Measurements from ENCODE around the gene PSMD11. TPM values are rescaled to one million over a fixed set of nuclear protein-coding genes. Genes with fewer than 3 reads are reported as not detected.

PSMD11 gene
- total and polyA plus RNA-seq, 2 of the 13 experiments (the other 11 are each of a cell fraction or from before 2014, with no cell fraction given), result 69.8 to 152 TPM

- no peak for TF ChIP-seq ZHX1 (CRISPR knock-in tag; IDR thresholded peaks at IDR 0.05; ENCODE audit: low read depth)
- TF ChIP-seq GRHL1 (CRISPR knock-in tag; conservative IDR thresholded peaks at IDR 0.05), result no peak
- TF ChIP-seq HOMEZ (CRISPR knock-in tag; IDR thresholded peaks at IDR 0.05; ENCODE audit: low read depth), result no peak
- TF ChIP-seq IKZF5 (CRISPR knock-in tag; IDR thresholded peaks at IDR 0.05), result no peak
- TF ChIP-seq NFE2L2 (IDR thresholded peaks at IDR 0.05; ENCODE audit: low read length), result no peak
- TF ChIP-seq NFIB (CRISPR knock-in tag; IDR thresholded peaks at IDR 0.05; ENCODE audit: borderline replicate concordance), result no peak
- no peak for TF ChIP-seq ATM (IDR thresholded peaks at IDR 0.05; ENCODE audit: borderline replicate concordance)
- TF ChIP-seq ZNF101 (CRISPR knock-in tag; IDR thresholded peaks at IDR 0.05; ENCODE audit: borderline replicate concordance, low read depth), result no peak
- no peak for TF ChIP-seq DZIP1 (CRISPR knock-in tag; IDR thresholded peaks at IDR 0.05)
- TF ChIP-seq ZHX2 (IDR thresholded peaks at IDR 0.05; ENCODE audit: low read depth), result no peak
- 0 out of 2 replicates have a peak, but pooled peaks have one; percentile 8 for TF ChIP-seq ZHX2 (CRISPR knock-in tag; IDR thresholded peaks at IDR 0.05; ENCODE audit: borderline replicate concordance)
- no peak for TF ChIP-seq FOSL2 (CRISPR knock-in tag; IDR thresholded peaks at IDR 0.05)
Measured at GRCh38 chr17:32486111-32486700, 41.9 kb downstream of the PSMD11 start (continued).
